GM10266 (cell line): ENCODE results near the gene FYN.
A peak's percentile ranks its signal among the peaks of the same experiment; 100 is the strongest.

Source experiments
- DNase-seq: peaks from one replicate; pipeline ENCODE4 v3.0.0; 2012; ENCODE audit errors: extremely low spot score
- CTCF ChIP-seq: IDR thresholded peaks from 2 replicates; pipeline ENCODE4 v1.5.1; 2012; ENCODE audit warnings: mild to moderate bottlenecking, low read depth; ENCODE audit not compliant: control insufficient read depth, insufficient read depth; ENCODE audit errors: missing control alignments

The FYN gene

GRCh38 chr6:111746983-111747382 lies 126.3 kb downstream of the FYN start:
- TF ChIP-seq CTCF = no peak
- DNase-seq = no peak

GRCh38 chr6:111745636-111746035 lies 127.6 kb downstream of the FYN start:
- TF ChIP-seq CTCF = no peak
- no peak for DNase-seq

- DNase-seq = no peak
- no peak for TF ChIP-seq CTCF
Measured at GRCh38 chr6:111745186-111745585, 128.1 kb downstream of the FYN start.

GRCh38 chr6:111743862-111744692 lies 129.2 kb downstream of the FYN start:
- DNase-seq = no peak
- no peak for TF ChIP-seq CTCF

- no peak for DNase-seq
- TF ChIP-seq CTCF = no peak
Measured at GRCh38 chr6:111743360-111743759, 129.9 kb downstream of the FYN start.

- no peak for TF ChIP-seq CTCF
- peak; percentile 34 for DNase-seq
Measured at GRCh38 chr6:111741177-111741952, 131.9 kb downstream of the FYN start.

GRCh38 chr6:111740506-111740905 lies 132.7 kb downstream of the FYN start:
- no peak for DNase-seq
- no peak for TF ChIP-seq CTCF
